GM21381 (cell line): Measurements from ENCODE around the gene GANAB.

Experiments
- ATAC-seq: cut with Tn5 transposase; IDR thresholded peaks from one replicate; pipeline ENCODE4 v1.9.1; 2021; ENCODE audit warnings: mild to moderate bottlenecking, moderate library complexity; ENCODE audit not compliant: unreplicated experiment

The GANAB gene

GRCh38 chr11:62577046-62577714, 69.2 kb downstream of the GANAB start:
- ATAC-seq = no peak

- ATAC-seq = no peak
These were observed 70.6 kb downstream of the GANAB start for GRCh38 chr11:62575837-62576236.

GRCh38 chr11:62575156-62575555, 71.3 kb downstream of the GANAB start:
- no peak for ATAC-seq
